H1 (cell line): Measurements from ENCODE around the gene FGD4. TPM values are rescaled to one million over a fixed set of nuclear protein-coding genes. Genes with fewer than 3 reads are reported as not detected.

ENCODE experiments used
- CTCF ChIA-PET: fragments of 300-600 bp; sonication (Branson Sonifier 250); formaldehyde crosslinking; loops from one replicate; lab custom pipeline; 2021; ENCODE audit not compliant: partially characterized antibody; lab: Charles Lee
- POLR2A ChIA-PET: fragments of 300-600 bp; sonication (Branson Sonifier 250); formaldehyde crosslinking; loops from one replicate; lab custom pipeline; 2021; ENCODE audit warnings: inconsistent platforms; ENCODE audit not compliant: partially characterized antibody; lab: Charles Lee
- DNase-seq, 2 experiments: peaks; one replicate each; pipeline versions ENCODE4 v3.0.0 to v3.0.0-alpha.2; 2010 to 2022; ENCODE audit warnings: low spot score in 2 of 2, low read depth in 1 of 2, mixed read lengths in 1 of 2
- FAIRE-seq: peaks from 2 replicates; lab custom pipeline; 2011; peaks lifted over from hg19 to GRCh38; lab: Jason Lieb, UNC
- H2AFZ ChIP-seq: 2 replicates; pipeline ENCODE4 v1.8.1; 2012; ENCODE audit warnings: low read length, inconsistent platforms
- H2AK5ac ChIP-seq: 2 replicates; pipeline ENCODE4 v1.6.1; 2013; ENCODE audit warnings: low read depth, low read length
- H2BK120ac ChIP-seq: replicated peaks from 2 replicates; pipeline ENCODE3; 2013; ENCODE audit warnings: low read depth, low read length, inconsistent platforms
- H2BK12ac ChIP-seq: 2 replicates; pipeline ENCODE4 v1.6.1; 2013; ENCODE audit warnings: low read depth, low read length
- H2BK15ac ChIP-seq: 2 replicates; pipeline ENCODE4 v1.6.1; 2013; ENCODE audit warnings: low read length
- H2BK20ac ChIP-seq: 2 replicates; pipeline ENCODE4 v1.6.1; 2013; ENCODE audit warnings: low read length
- H2BK5ac ChIP-seq: 2 replicates; pipeline ENCODE4 v1.6.1; 2013; ENCODE audit warnings: low read depth, low read length
- H3K14ac ChIP-seq: 2 replicates; pipeline ENCODE4 v1.6.1; 2013; ENCODE audit warnings: inconsistent platforms; ENCODE audit not compliant: insufficient read length
- H3K18ac ChIP-seq: 2 replicates; pipeline ENCODE4 v1.6.1; 2013; ENCODE audit warnings: low read length; ENCODE audit errors: extremely low read depth
- H3K23ac ChIP-seq: 2 replicates; pipeline ENCODE4 v1.6.1; 2013; ENCODE audit warnings: inconsistent platforms; ENCODE audit not compliant: insufficient read length
- H3K23me2 ChIP-seq: 2 replicates; pipeline ENCODE4 v1.6.1; 2013; ENCODE audit warnings: low read depth, low read length
- H3K27ac ChIP-seq: 2 replicates; pipeline ENCODE4 v1.6.1; 2011; ENCODE audit warnings: low read depth, low read length, inconsistent platforms
- H3K27me3 ChIP-seq, 4 experiments: replicated peaks in 1 of 4; 1 replicate in 1 of 4; 2 replicates in 3 of 4; pipeline versions ENCODE4 v1.6.1 to v1.8.1; 2011 to 2013; ENCODE audit warnings: low read length in 3 of 4, mild to moderate bottlenecking in 3 of 4, inconsistent platforms in 2 of 4, mixed read lengths in 2 of 4, moderate library complexity in 1 of 4; ENCODE audit not compliant: control insufficient read depth in 3 of 4, insufficient read depth in 3 of 4; ENCODE audit errors: extremely low read depth in 1 of 4
- H3K36me3 ChIP-seq, 4 experiments: 2 replicates each; pipeline versions ENCODE4 v1.6.1 to v1.8.1; 2011 to 2013; ENCODE audit warnings: mild to moderate bottlenecking in 4 of 4, low read length in 3 of 4, moderate library complexity in 2 of 4, control low read depth in 1 of 4, inconsistent platforms in 1 of 4; ENCODE audit not compliant: insufficient read depth in 4 of 4, control insufficient read depth in 2 of 4
- H3K4ac ChIP-seq: replicated peaks from 2 replicates; pipeline ENCODE3; 2013; ENCODE audit warnings: low read length, low read depth, mixed read lengths, inconsistent platforms; ENCODE audit not compliant: insufficient read length
- H3K4me1 ChIP-seq, 4 experiments: replicated peaks in 1 of 4; 1 replicate in 1 of 4; 2 replicates in 3 of 4; pipeline versions ENCODE4 v1.6.1 to v1.8.1; 2011 to 2013; ENCODE audit warnings: low read length in 3 of 4, inconsistent platforms in 2 of 4, mixed read lengths in 1 of 4; ENCODE audit not compliant: insufficient read depth in 4 of 4, control insufficient read depth in 3 of 4
- H3K4me2 ChIP-seq, 2 experiments: 2 replicates each; pipeline versions ENCODE4 v1.6.1 to v1.8.1; 2011 to 2013; ENCODE audit warnings: low read depth in 2 of 2, low read length in 2 of 2, control low read depth in 1 of 2, inconsistent platforms in 1 of 2, mild to moderate bottlenecking in 1 of 2; ENCODE audit not compliant: insufficient read depth in 1 of 2
- H3K4me3 ChIP-seq, 4 experiments: fragments of 200-600, 300-600 bp in 1 of 4; sonication (generic), shearing (Covaris generic), sonication (Bioruptor Twin) in 1 of 4; 2 replicates each; pipeline versions ENCODE4 v1.5.1 to v1.8.1; 2011 to 2016; ENCODE audit warnings: low read length in 4 of 4, low read depth in 3 of 4, control low read depth in 2 of 4, inconsistent platforms in 2 of 4, mild to moderate bottlenecking in 2 of 4, mixed read lengths in 1 of 4, moderate library complexity in 1 of 4; ENCODE audit not compliant: insufficient read depth in 2 of 4; ENCODE audit errors: extremely low read depth in 1 of 4
- H3K56ac ChIP-seq: replicated peaks from 2 replicates; pipeline ENCODE3; 2013; ENCODE audit warnings: low read depth, mild to moderate bottlenecking, mixed read lengths, low read length, inconsistent platforms; ENCODE audit not compliant: insufficient read length
- H3K79me1 ChIP-seq: 2 replicates; pipeline ENCODE4 v1.6.1; 2013; ENCODE audit warnings: low read depth, low read length, control low read depth
- H3K79me2 ChIP-seq, 2 experiments: 2 replicates each; pipeline versions ENCODE4 v1.6.1 to v1.8.1; 2012 to 2013; ENCODE audit warnings: low read length in 2 of 2, mild to moderate bottlenecking in 2 of 2, inconsistent platforms in 1 of 2; ENCODE audit not compliant: insufficient read depth in 2 of 2, control insufficient read depth in 1 of 2
- H3K9ac ChIP-seq, 4 experiments: replicated peaks in 1 of 4; 1 replicate in 1 of 4; 2 replicates in 3 of 4; pipeline versions ENCODE4 v1.6.1 to v1.8.1; 2011 to 2013; ENCODE audit warnings: low read depth in 3 of 4, low read length in 3 of 4, control low read depth in 2 of 4, mild to moderate bottlenecking in 2 of 4, moderate library complexity in 2 of 4, inconsistent platforms in 1 of 4; ENCODE audit errors: extremely low read depth in 1 of 4
- H3K9me3 ChIP-seq, 2 experiments: 2 replicates each; pipeline versions ENCODE4 v1.6.1 to v1.8.1; 2012 to 2013; ENCODE audit warnings: mild to moderate bottlenecking in 2 of 2, moderate library complexity in 2 of 2, control low read depth in 1 of 2, inconsistent platforms in 1 of 2, low read depth in 1 of 2, low read length in 1 of 2, mixed read lengths in 1 of 2; ENCODE audit not compliant: insufficient read depth in 2 of 2
- H4K20me1 ChIP-seq, 2 experiments: replicated peaks in 1 of 2; 2 replicates each; pipeline versions ENCODE3 to v1.8.1; 2011 to 2013; ENCODE audit warnings: inconsistent platforms in 2 of 2, low read length in 2 of 2, mild to moderate bottlenecking in 1 of 2; ENCODE audit not compliant: insufficient read depth in 2 of 2, control insufficient read depth in 1 of 2
- H4K5ac ChIP-seq: 2 replicates; pipeline ENCODE4 v1.6.1; 2013; ENCODE audit warnings: low read length, low read depth, mixed read lengths, inconsistent platforms; ENCODE audit not compliant: insufficient read length
- H4K8ac ChIP-seq: 2 replicates; pipeline ENCODE4 v1.8.0; 2013; ENCODE audit warnings: mild to moderate bottlenecking, moderate library complexity, low read length, inconsistent platforms; ENCODE audit not compliant: insufficient read depth; ENCODE audit errors: extremely low read depth
- H4K91ac ChIP-seq: replicated peaks from 2 replicates; pipeline ENCODE3; 2013; ENCODE audit warnings: low read length, mixed read lengths, inconsistent platforms; ENCODE audit not compliant: insufficient read length
- ASH2L ChIP-seq: fragments of 200-600, 300-600 bp; sonication (generic); IDR thresholded peaks from one replicate; pipeline ENCODE4 v1.7.1; 2017; ENCODE audit warnings: low read length
- CEBPB ChIP-seq: IDR thresholded peaks from 2 replicates; pipeline ENCODE4 v1.6.1; 2012; ENCODE audit warnings: low read depth, low read length
- EP300 ChIP-seq, 2 experiments: IDR thresholded peaks; 1 replicate in 1 of 2; 2 replicates in 1 of 2; pipeline ENCODE4 v1.6.1; 2011 to 2012; ENCODE audit warnings: low read depth in 2 of 2, low read length in 2 of 2, mild to moderate bottlenecking in 2 of 2, borderline replicate concordance in 1 of 2, inconsistent platforms in 1 of 2, moderate library complexity in 1 of 2
- HDAC6 ChIP-seq: IDR thresholded peaks from one replicate; pipeline ENCODE4 v1.7.1; 2012; ENCODE audit warnings: low read depth, mild to moderate bottlenecking, inconsistent platforms, low read length, moderate library complexity
- JUN ChIP-seq: IDR thresholded peaks from 2 replicates; pipeline ENCODE4 v1.6.1; 2011; ENCODE audit warnings: low read depth, mild to moderate bottlenecking, improper control_type of control experiment, low read length
- KDM4A ChIP-seq: IDR thresholded peaks from one replicate; pipeline ENCODE4 v1.7.1; 2012; ENCODE audit warnings: low read depth, mild to moderate bottlenecking, moderate library complexity, low read length, inconsistent platforms; ENCODE audit not compliant: severe bottlenecking
- MAFK ChIP-seq: IDR thresholded peaks from 2 replicates; pipeline ENCODE4 v1.6.1; 2012; ENCODE audit warnings: low read depth, mild to moderate bottlenecking, improper control_type of control experiment, low read length
- NRF1 ChIP-seq: IDR thresholded peaks from 2 replicates; pipeline ENCODE4 v1.6.1; 2011; ENCODE audit warnings: mild to moderate bottlenecking, low read depth, low read length, improper control_type of control experiment
- RBBP5 ChIP-seq: IDR thresholded peaks from 2 replicates; pipeline ENCODE4 v1.7.1; 2012; ENCODE audit warnings: low read depth, mild to moderate bottlenecking, inconsistent platforms, low read length, moderate library complexity, borderline replicate concordance
- SUZ12 ChIP-seq: fragments of 200-600 bp; sonication (generic); IDR thresholded peaks from 2 replicates; pipeline ENCODE4 v1.6.1; 2012; ENCODE audit warnings: mild to moderate bottlenecking, inconsistent platforms, low read length, moderate library complexity, mixed read lengths
- WGBS, 2 experiments: shearing (Covaris generic) in 1 of 2; methylation state at CpG; one replicate each; pipeline versions ENCODE4 v1.1.6 to v1.1.7; 2013 to 2015; ENCODE audit warnings: low lambda C conversion rate in 2 of 2, mixed read lengths in 2 of 2, inconsistent platforms in 1 of 2, low coverage in 1 of 2, missing lambda C conversion rate in 1 of 2; ENCODE audit not compliant: insufficient replicate concordance in 2 of 2, insufficient coverage in 1 of 2, insufficient read length in 1 of 2; ENCODE audit errors: extremely low coverage in 1 of 2, missing lambda C conversion rate in 1 of 2; 5-methylcytosine and 5-hydroxymethylcytosine counted together
- polyA plus RNA-seq, 7 experiments: library from polyadenylated mRNA; depleted of rRNA in 3 of 7; stranded (reverse) in 5 of 7; unstranded in 2 of 7; fragments of >200 nt in 5 of 7; fragments of 200-250 nt in 2 of 7; gene quantifications; 1 replicate in 5 of 7; 2 replicates in 1 of 7; 4 replicates in 1 of 7; pipeline versions ENCODE4 v1.2.1 to v1.2.3, GENCODE V29; 2011 to 2013; ENCODE audit warnings: missing spikeins in 2 of 7, mixed read lengths in 2 of 7
- total RNA-seq: library from RNA; stranded (reverse); fragmentation: NEBNext Ultra II Directional; extraction: Animal tissue kit (Norgen Biotek cat#: 25700); gene quantifications from 2 replicates; pipeline ENCODE4 v1.2.1, GENCODE V29; 2021
- TF ChIP-seq, protein P1 (sequence below): IDR thresholded peaks from 2 replicates; pipeline ENCODE4 v1.6.1; 2011; ENCODE audit warnings: low read length, improper control_type of control experiment
- TF ChIP-seq, protein P2 (sequence below): IDR thresholded peaks from 2 replicates; pipeline ENCODE4 v1.6.1; 2011; ENCODE audit warnings: low read depth, mild to moderate bottlenecking, low read length; ENCODE audit not compliant: insufficient read depth

FGD4 gene
- total and polyA plus RNA-seq, 2 of the 8 experiments (the other 6 are each of a cell fraction or from before 2014, with no cell fraction given): 8.5 to 48.2 TPM

DNA sequence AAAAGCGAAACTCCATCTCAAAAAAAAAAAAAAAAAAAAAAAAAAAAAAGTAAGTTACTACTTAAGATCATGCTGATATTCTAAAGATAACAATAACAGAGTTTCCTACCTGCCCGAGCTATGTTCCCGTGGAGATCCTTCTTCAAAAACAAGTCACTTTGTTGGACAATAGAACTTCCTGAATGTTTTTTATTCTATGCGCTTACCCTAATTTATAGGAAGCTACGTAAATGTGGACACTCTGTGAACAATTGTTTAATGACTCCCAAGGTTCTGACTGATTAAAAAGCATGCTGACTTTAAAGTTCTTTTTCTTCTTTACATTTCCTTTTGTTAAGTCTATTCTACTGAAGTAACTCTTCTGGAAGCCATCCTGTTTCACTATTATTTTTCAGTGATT lies 52.5 kb downstream of the FGD4 start:
- H4K5ac ChIP-seq: no peak overlapping the region
- WGBS, 2 experiments: 74% methylated on average over 4 of the region's 5 CpGs; no CpG with 5 or more reads in 1 of the 2 experiments
- H2BK120ac ChIP-seq: no peak overlapping the region
- no peak overlapping the region for H2AFZ ChIP-seq
- DNase-seq (no peak), FAIRE-seq (no peak)
- H3K4ac ChIP-seq: no peak overlapping the region
- H3K9me3 ChIP-seq: no peaks in the 10 kb centered on the region
- no peak overlapping the region for H3K56ac ChIP-seq
- no peak overlapping the region for H2BK5ac ChIP-seq
- CTCF ChIA-PET: no interaction called here
- H3K79me1 ChIP-seq: peaks cover 2% of the 10 kb centered on the region
- POLR2A ChIA-PET: interaction anchor here (0.6 to 3.2 kb wide), 3 partner anchors 15 to 93 kb away, joined by 4 to 15 read pairs (median 5); partner anchors contain the start of gene FGD4
- no peak overlapping the region for H4K8ac ChIP-seq
- peaks cover 3 to 73% of the 10 kb centered on the region in 2 experiments; a peak in 3 of 4 replicates for H3K79me2 ChIP-seq
- H3K14ac ChIP-seq: no peak overlapping the region
- no peak overlapping the region for H3K18ac ChIP-seq
- H4K91ac ChIP-seq: no peak overlapping the region
- H2AK5ac ChIP-seq: no peak overlapping the region
- no peaks in the 10 kb centered on the region for H3K27me3 ChIP-seq
- no peak overlapping the region for H3K23ac ChIP-seq
- no peak overlapping the region for H2BK20ac ChIP-seq
- no peak overlapping the region for H2BK12ac ChIP-seq
- H3K4me2 ChIP-seq: no peak overlapping the region
- no peak overlapping the region for H2BK15ac ChIP-seq
- H4K20me1 ChIP-seq: no peaks in the 10 kb centered on the region
- H3K4me1 ChIP-seq: peaks cover 2 to 19% (median 10%) of the 10 kb centered on the region in 4 experiments; a peak in 6 of 7 replicates
- no peaks in the 10 kb centered on the region for H3K36me3 ChIP-seq
- H3K9ac ChIP-seq: no peak overlapping the region
- H3K27ac ChIP-seq: no peak overlapping the region
- no peak overlapping the region for H3K4me3 ChIP-seq
- no peaks in the 10 kb centered on the region; the same call in 1 of the 2 replicates for H3K23me2 ChIP-seq
- TF ChIP-seq JUN (no peak), HDAC6 (no peak), RBBP5 (no peak), NRF1 (no peak), CEBPB (no peak), SUZ12 (no peak), KDM4A (no peak), MAFK (no peak), ASH2L (no peak), EP300 (IDR thresholded peaks at IDR 0.05; ENCODE audit: borderline replicate concordance in 1 of 2, low read depth in 2 of 2, low read length in 2 of 2) (no peak)
- TF ChIP-seq, protein P1, sequence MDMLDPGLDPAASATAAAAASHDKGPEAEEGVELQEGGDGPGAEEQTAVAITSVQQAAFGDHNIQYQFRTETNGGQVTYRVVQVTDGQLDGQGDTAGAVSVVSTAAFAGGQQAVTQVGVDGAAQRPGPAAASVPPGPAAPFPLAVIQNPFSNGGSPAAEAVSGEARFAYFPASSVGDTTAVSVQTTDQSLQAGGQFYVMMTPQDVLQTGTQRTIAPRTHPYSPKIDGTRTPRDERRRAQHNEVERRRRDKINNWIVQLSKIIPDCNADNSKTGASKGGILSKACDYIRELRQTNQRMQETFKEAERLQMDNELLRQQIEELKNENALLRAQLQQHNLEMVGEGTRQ: no peak
- TF ChIP-seq, protein P2, sequence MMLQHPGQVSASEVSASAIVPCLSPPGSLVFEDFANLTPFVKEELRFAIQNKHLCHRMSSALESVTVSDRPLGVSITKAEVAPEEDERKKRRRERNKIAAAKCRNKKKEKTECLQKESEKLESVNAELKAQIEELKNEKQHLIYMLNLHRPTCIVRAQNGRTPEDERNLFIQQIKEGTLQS: no peak
